ENCODE measurements around the gene HDAC5.

- TF ChIP-seq CTCF (IDR thresholded peaks at IDR 0.05) (no peak), MXI1 (IDR thresholded peaks at IDR 0.05; ENCODE audit: low read depth, low read length) (no peak), POLR2AphosphoS5 (IDR thresholded peaks at IDR 0.05; ENCODE audit: low read depth, low read length) (no peak), RCOR1 (IDR thresholded peaks at IDR 0.05; ENCODE audit: low read length) (no peak), PBX3 (IDR thresholded peaks at IDR 0.05) (no peak), YY1 (IDR thresholded peaks at IDR 0.05; ENCODE audit: low read depth) (no peak), FOXM1 (IDR thresholded peaks at IDR 0.05; ENCODE audit: low read depth) (no peak), MAX (IDR thresholded peaks at IDR 0.05; ENCODE audit: low read depth) (no peak)
These were observed 24.4 kb upstream of the HDAC5 start for GRCh38 chr17:44147812-44148211.
